ENCODE data around the gene VSIG10L2.
"Not testable (repeated sequence)": the region's sequence is repeated elsewhere in the genome, so short reads cannot be mapped to it uniquely, and the experiment has no call there.

The VSIG10L2 gene

DNA sequence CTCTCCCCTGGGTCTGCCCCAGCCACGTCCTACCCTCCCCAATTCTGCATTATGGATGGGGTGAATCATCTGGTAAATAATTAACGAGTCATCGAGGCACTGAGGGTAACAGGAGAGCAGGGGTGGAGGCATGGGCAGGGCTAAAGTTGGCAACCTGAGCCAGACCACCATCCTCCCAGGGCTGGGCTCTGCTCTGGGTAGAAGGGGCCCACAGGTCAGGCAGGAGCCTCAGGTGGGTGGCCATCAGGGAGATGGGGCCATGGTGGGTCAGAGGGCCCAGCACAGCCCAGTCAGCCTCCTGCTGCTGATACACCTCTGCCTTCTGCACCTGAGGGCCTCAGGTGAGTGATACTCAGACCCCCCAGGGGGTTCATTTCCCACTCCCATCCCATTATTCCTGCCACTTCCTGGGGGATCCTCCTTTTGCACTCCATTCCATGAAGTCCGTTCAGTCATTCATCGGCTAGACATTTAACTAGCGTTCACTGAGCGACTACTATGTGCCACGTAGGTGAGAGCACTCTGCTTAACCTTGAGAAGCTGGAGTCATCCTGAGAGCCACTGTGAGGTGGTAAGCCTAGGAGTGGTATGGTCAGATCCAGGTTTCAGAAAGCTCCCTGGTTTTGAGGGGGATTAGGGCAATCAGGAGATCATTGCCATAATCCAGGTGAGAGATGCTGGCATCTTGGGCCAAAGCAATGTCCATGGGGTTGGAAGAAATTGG lies at the start of gene VSIG10L2:
TSS of gene VSIG10L2 (plus strand) at position 248 of the 724 bp plus-strand sequence. CDS start at position 260, 12 bp downstream.
- DNase-seq (ENCODE audit: low read depth in 2 of 2): no peak

DNA sequence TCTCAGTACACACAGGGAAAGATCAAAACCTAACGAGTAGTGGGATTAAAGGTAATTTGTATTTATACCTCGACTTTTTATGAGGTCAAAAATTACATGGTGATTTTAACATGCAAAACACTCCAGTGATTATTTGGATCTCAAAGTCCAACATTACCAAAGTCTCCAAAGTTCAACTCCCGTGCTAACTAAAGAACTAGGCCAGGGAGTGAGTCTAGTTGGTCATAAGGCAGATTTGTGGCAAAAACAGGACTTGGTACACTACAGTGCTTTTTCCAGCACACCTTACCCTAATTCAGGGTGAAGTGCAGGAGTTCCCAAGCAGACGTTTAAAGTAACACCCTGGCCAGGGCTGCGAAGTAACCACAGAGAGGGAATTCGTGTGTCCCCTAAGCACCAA lies 44.0 kb upstream of the VSIG10L2 start:
- no peak for DNase-seq (ENCODE audit: low read depth in 2 of 2)

GRCh38 chr11:125902277-125902926 lies 43.4 kb upstream of the VSIG10L2 start:
- no peak for DNase-seq (ENCODE audit: low read depth in 2 of 2)

DNA sequence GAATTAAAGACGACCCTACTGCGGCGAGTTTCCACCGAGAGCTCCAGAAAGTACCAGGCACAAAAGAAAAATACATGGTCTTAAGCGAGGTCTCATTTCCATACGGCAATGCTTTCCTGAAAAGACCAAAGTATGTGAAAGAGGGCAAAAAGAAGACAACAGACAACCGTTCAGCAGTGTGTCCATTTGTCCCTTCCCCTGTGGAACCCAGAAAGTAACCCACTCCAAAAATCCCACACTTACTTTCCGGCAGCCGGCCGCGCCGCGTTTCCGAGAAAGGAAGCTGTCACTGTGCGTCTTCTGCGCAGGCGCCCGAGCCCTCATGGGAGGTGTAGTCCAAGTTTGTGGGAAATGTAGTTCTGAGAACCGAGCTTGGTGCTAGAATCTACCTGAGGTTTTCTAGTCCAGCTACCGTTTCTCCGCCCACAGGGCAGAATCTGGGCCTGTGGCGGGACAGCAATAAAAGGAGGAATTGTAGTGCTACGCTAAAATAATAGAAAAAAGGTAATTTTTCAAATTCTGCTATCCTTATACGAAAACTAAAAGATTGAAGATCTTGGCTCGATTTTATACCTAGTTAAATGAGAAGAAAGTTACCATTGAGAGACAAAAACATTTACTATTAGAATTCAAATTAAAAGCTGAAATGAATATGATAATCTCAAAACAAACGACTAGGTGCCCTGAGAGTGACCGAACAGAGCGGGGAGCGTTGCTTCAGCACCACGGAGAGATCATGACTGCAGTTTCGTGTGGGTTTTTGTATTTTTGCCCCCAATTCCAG lies 42.7 kb upstream of the VSIG10L2 start, which contains the start of gene PUS3:
TSS of gene PUS3 (minus strand) at position 280 of the 784 bp plus-strand sequence. CDS start 6,922 bp downstream, outside the sequence.
- DNase-seq (ENCODE audit: low read depth in 2 of 2): peak; percentile 71 to 75

GRCh38 chr11:125903711-125904659 lies 41.9 kb upstream of the VSIG10L2 start, which contains the start of gene DDX25:
Gene DDX25, plus strand, starts transcription at chr11:125904508. Its CDS starts 10 bp downstream, at chr11:125904518.
- no peak for DNase-seq (ENCODE audit: low read depth in 2 of 2)

DNA sequence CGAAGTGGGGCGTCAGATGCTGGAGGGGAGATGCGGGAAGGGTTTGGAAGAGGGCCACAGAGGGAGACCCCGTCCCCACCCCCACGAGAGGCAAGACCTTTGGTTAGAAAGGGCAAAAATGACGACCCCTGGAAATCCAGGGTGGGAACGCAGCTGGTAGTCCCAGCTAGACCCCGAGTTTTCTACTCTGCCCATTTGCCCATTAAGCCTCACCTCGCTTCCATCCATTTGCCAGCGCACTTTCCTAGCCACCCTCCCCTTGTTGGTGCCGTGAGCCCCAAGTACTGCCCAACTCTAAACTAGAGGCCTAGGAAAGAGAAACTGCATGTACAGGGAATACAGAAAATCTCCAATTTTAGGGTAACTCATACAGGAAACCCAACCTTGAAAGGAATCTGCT lies 41.2 kb upstream of the VSIG10L2 start:
- no peak for DNase-seq (ENCODE audit: low read depth in 2 of 2)

GRCh38 chr11:125910226-125910849 lies 35.5 kb upstream of the VSIG10L2 start:
- DNase-seq (ENCODE audit: low read depth in 2 of 2): no peak

DNA sequence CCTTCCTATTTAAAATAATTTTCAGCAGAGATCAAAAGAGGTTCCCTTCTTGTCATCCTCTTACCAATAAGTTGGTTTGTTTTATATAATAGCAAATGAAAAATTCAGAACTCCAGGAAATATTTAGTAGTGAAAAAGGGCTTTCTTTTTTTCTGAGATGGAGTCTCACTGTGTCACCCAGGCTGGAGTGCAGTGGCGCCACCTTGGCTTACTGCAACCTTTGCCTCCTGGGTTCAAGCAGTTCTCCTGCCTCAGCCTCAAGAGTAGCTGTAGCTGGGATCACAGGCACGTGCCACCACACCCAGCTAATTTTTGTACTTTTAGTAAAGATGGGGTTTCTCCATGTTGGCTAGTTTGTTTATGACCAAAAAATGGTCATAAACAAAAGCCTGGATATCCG lies 31.2 kb upstream of the VSIG10L2 start:
- not testable (repeated sequence) for DNase-seq (ENCODE audit: low read depth in 2 of 2)

GRCh38 chr11:125916683-125917347 lies 29.0 kb upstream of the VSIG10L2 start:
- no peak for DNase-seq (ENCODE audit: low read depth in 2 of 2)

DNA sequence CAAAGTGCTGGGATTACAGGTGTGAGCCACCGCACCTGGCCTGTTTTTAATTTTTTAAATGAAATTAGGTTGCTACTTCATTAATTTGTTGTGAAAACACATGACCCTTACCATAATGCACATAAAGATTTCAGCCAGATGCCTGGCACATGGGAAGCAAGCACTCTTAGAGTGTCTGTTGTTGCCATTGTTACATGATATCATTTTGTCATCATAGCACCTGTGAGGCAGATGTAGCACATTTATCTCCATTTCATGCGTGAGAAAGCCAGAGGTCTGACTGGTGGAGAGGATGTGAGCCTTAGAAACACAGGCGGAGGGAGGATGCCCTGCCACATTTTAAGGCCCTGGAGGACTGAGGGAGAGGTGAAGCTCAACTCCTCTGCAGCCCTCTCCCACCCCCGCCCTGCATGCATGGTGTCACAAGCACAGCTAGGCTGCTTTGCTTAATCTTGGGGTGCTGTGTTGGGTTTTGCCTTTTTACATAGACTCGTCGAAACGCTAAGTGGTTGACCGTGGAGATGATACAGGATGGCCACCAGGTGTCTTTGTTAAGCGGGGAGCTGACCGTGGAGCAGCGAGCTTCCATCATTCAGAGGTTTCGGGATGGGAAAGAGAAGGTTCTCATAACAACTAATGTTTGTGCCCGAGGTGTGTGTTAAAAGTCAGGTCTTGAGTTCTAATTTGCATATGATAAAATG lies 27.6 kb upstream of the VSIG10L2 start:
- no peak for DNase-seq (ENCODE audit: low read depth in 2 of 2)

GRCh38 chr11:125921042-125921441 lies 24.8 kb upstream of the VSIG10L2 start:
- no peak for DNase-seq (ENCODE audit: low read depth in 2 of 2)

DNA sequence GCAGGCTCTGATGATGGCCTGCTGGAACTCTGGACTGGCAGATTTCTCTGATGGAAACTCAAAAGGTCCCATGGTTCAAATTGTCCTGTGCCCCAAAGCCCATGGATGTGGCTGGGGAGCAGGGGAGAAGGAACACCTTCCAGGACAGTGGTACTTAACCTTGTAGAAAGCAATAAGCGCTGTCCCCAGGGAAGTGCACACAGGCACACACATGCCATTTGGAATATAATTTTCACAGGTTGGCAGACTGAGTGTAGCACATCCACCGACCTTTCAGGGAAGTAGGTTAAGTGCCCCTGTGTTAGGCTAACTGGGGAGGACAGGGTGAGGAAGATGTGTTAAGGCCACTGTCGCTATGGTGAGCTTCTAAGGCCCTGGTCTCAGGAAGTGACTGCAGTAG lies 23.7 kb upstream of the VSIG10L2 start:
- no peak for DNase-seq (ENCODE audit: low read depth in 2 of 2)

DNA sequence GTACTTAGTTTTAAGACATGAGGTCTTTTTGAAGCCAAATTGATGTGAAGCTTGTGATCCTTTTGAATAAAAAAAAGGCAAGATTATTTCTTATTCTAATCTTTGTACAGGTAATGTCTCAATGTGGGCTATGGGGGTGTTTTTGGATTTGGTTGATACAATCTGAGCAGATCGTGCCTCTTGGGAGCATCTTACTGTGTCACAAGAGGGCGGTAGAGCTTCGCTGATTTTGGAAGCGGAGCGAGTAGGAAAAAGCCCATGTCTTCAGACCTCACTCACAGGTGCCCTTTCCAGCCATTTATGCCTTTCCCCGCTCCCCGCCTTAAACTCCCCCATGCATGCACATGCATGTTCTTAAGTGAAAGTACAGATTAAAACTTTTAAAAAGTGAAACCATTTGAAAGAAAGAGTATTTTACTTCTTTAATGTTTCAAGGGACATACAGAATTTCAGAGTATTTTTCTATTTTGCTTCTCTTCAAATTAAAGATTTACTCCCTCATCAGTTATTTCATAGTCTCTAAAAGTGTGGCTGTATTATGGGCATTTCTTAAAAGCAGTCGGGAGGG lies 22.7 kb upstream of the VSIG10L2 start:
- no peak for DNase-seq (ENCODE audit: low read depth in 2 of 2)

GRCh38 chr11:125923633-125924032 lies 22.2 kb upstream of the VSIG10L2 start:
- DNase-seq (ENCODE audit: low read depth in 2 of 2): no peak

- DNase-seq (ENCODE audit: low read depth in 2 of 2): no peak
Measured at GRCh38 chr11:125924384-125925007, 21.3 kb upstream of the VSIG10L2 start.

DNA sequence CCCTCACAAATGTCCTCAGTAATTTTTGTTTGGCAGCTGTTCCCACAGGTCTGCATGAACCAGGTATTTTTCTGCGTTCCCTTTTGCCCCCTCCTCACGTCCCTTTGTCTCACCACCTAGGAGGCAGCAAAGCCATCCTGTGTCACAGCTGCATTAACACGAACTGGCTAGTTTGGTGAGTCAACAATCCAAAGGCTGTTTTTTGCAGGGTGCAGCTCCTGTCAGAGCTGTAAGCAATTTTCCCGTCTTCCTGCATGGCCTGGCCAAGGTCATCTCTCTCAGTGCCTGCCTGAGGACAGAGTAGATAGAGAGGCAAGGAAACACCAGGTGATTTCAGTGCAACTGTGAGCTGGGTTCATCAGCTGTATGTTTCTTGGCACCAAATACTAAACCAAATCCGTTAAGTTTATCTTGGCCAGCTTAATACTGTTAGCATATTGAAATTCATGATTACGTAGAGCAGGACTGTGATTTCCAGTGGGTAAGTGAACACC lies 20.6 kb upstream of the VSIG10L2 start:
- no peak for DNase-seq (ENCODE audit: low read depth in 2 of 2)

- DNase-seq (ENCODE audit: low read depth in 2 of 2): no peak
Measured at GRCh38 chr11:125925804-125926203, 20.0 kb upstream of the VSIG10L2 start.

- DNase-seq (ENCODE audit: low read depth in 2 of 2): no peak
Measured at GRCh38 chr11:125926682-125927081, 19.2 kb upstream of the VSIG10L2 start.

Data from stimulated activated CD8-positive, alpha-beta memory T cell treated with anti-CD3 and anti-CD28 coated beads, Interleukin-7, amount 100 ng/mL, for 1 hour (primary cell).